Urinary bladder (tissue), 4 donors: ENCODE data around the gene DLGAP5. TPM values are rescaled to one million over a fixed set of nuclear protein-coding genes. Genes with fewer than 3 reads are reported as not detected.
A peak's percentile ranks its signal among the peaks of the same experiment; 100 is the strongest.

Experiments used
- DNase-seq: peaks from one replicate; pipeline ENCODE4 v3.0.0-alpha.2; 2015; ENCODE audit errors: extremely low spot score
- H3K27ac ChIP-seq: one replicate; pipeline ENCODE4 v1.5.1; 2013; ENCODE audit warnings: low read depth, mild to moderate bottlenecking, moderate library complexity
- H3K36me3 ChIP-seq: one replicate; pipeline ENCODE4 v1.6.1; 2013; ENCODE audit warnings: mild to moderate bottlenecking, moderate library complexity; ENCODE audit not compliant: insufficient read depth
- H3K4me1 ChIP-seq: one replicate; pipeline ENCODE4 v1.6.1; 2013; ENCODE audit warnings: mild to moderate bottlenecking, moderate library complexity; ENCODE audit not compliant: insufficient read depth
- H3K4me3 ChIP-seq: one replicate; pipeline ENCODE4 v1.5.1; 2013; ENCODE audit warnings: low read depth, low read length
- WGBS: extraction: QIAGEN DNeasy Blood & Tissue Kit; methylation state at CpG from one replicate; pipeline ENCODE4 v1.1.7; 2013; 5-methylcytosine and 5-hydroxymethylcytosine counted together
- polyA plus RNA-seq: library from polyadenylated mRNA; stranded (reverse); fragments of 200-250 nt; gene quantifications from one replicate; pipeline ENCODE4 v1.2.3, GENCODE V29; 2013
- total RNA-seq: library from RNA; depleted of rRNA; stranded (reverse); fragments of >200 nt; gene quantifications from one replicate; pipeline ENCODE4 v1.2.3, GENCODE V29; 2014
- donor health status: healthy with polysubstance abuse.
- donor health status: healthy.

DLGAP5 gene
- total and polyA plus RNA-seq, 2 donors = 0.19 to 23.4 TPM

- Histone ChIP-seq H3K4me3 (no peak overlapping the region), H3K4me1 (no peaks in the 10 kb centered on the region), H3K36me3 (no peaks in the 10 kb centered on the region), H3K27ac (no peak overlapping the region)
- DNase-seq = no peak
- WGBS = 98% methylated on average over 3 of the region's 3 CpGs
These were observed 37.4 kb downstream of the DLGAP5 start for GRCh38 chr14:55153951-55154350.

DNA sequence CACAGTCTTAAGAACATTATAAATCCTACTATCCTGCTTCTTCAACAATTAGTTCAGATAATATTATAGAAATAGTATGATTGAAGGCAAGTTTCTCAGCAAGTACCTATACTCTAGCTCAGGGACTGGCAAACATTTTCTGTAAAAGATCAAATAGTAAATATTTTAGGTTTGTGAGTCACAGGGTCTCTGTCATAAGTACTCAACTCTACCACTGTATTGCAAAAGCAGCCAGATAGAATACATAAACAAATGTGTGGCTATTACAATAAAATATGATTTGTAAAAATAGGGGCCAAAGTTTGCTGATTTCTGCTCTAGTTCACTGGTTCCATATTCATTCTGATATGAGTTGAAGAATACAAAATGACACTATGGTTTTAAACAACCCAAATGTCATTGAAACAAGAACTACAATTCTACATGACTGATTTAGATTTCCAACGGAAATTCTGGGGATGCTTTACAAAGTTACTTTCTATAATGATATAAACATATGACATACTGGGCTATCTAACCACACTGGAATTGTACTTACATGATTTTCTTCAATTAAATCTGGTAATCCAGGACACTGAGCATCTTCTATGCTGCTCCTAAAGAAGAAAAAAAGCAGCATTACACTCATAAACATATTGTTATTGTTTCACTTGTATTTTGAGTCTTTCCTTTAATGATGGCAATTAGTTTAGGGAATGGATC is 39.2 kb downstream of the DLGAP5 start:
- H3K27ac ChIP-seq = no peak overlapping the region
- H3K4me3 ChIP-seq = no peak overlapping the region
- no peak for DNase-seq
- no peaks in the 10 kb centered on the region for H3K4me1 ChIP-seq
- WGBS = 60% methylated on average over 1 of the region's 1 CpG
- H3K36me3 ChIP-seq = no peaks in the 10 kb centered on the region

DNA sequence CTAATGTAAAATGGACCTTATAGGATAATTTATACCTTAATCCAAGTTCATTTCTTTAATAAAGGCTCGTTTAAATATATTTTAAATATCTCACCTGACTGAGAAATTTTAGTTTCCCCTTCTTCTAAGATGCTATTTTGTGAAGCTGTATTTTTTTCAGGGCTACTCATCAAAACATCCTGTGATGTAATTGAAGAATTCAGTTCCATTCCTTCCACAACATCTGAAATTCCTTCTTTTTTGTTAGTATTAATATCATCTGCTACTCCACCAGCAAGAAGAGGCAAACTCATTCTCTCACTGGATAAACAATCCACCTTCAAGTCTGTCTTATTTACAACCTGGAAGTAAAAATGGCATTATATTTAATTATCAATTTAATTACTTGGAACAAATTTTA is 39.8 kb downstream of the DLGAP5 start:
- Histone ChIP-seq H3K36me3 (no peaks in the 10 kb centered on the region), H3K4me1 (no peaks in the 10 kb centered on the region), H3K4me3 (no peak overlapping the region), H3K27ac (no peak overlapping the region)
- WGBS = 92% methylated on average over 1 of the region's 1 CpG
- DNase-seq = no peak

DNA sequence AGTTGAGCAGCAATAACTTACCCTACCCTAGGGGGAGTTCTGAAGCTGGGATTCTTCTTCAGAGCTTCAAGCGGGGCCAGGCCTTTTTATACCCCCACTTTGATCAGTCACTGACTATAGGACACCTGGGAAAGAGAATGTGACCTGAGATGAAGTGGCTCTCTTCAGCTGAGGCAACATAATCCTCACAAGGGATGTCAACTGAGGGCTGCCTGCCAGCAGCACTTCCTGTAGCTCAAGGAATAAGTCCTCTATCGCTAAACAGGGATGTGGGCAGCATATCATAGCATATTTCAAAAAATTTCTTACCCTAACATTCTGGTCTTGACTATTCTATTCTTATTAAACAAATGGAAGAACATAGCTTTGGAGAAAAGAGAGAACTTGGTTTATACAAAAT is 45.0 kb downstream of the DLGAP5 start:
- peaks cover 11% of the 10 kb centered on the region for H3K36me3 ChIP-seq
- H3K4me1 ChIP-seq = no peaks in the 10 kb centered on the region
- DNase-seq = no peak
- no peak overlapping the region for H3K4me3 ChIP-seq
- no peak overlapping the region for H3K27ac ChIP-seq
- WGBS = 64% methylated on average over 2 of the region's 2 CpGs

- 85% methylated on average over 2 of the region's 2 CpGs for WGBS
- no peaks in the 10 kb centered on the region for H3K4me1 ChIP-seq
- H3K4me3 ChIP-seq = no peak overlapping the region
- peaks cover 17% of the 10 kb centered on the region for H3K36me3 ChIP-seq
- DNase-seq = no peak
- no peak overlapping the region for H3K27ac ChIP-seq
These were observed 48.9 kb downstream of the DLGAP5 start for GRCh38 chr14:55142466-55142865.

GRCh38 chr14:55141825-55142224 is 49.6 kb downstream of the DLGAP5 start:
- Histone ChIP-seq H3K4me1 (no peaks in the 10 kb centered on the region), H3K36me3 (peaks cover 17% of the 10 kb centered on the region), H3K4me3 (no peak overlapping the region), H3K27ac (no peak overlapping the region)
- WGBS = 94% methylated on average over 3 of the region's 3 CpGs
- DNase-seq = no peak

DNA sequence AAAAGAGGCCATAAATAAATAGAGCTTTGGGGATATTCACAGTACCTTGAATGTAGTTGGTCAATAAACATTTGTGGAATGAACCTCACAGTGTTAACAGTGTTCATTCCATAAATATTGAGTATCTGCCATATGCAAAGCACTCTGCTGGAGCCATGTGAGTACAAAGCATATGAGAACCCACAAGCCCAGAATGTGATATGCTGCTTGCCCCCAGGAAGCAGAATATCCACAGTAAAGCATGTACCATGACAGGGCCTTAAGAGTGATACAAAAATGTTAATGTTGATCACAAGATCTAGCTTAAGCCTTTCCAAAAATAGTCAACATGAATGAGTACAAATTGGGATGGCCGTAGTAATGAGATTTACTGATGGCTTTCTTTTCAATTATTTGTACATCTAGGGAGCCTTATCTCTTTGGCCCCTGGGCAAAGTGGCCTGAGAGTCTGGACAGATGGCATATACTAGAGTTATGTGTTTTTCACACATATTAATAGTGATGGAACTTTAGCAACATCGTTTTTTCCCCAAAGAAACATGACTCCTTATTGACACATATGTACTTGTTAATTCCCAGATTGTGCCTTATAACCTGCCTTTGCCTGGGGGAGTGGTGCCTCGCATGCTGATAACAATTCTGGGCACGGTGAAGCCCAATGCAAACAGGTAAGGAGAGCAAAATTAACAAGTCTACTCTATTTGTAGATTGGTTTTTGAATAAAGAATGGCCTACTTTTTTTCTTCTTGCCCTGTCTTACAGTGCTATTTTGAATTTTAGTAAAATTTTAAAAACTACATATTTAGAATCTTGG is 51.5 kb downstream of the DLGAP5 start:
- 93% methylated on average over 4 of the region's 4 CpGs for WGBS
- Histone ChIP-seq H3K27ac (no peak overlapping the region), H3K36me3 (peaks cover 11% of the 10 kb centered on the region), H3K4me3 (no peak overlapping the region), H3K4me1 (no peaks in the 10 kb centered on the region)
- no peak for DNase-seq

- Histone ChIP-seq H3K4me1 (no peaks in the 10 kb centered on the region), H3K36me3 (peaks cover 11% of the 10 kb centered on the region), H3K4me3 (no peak overlapping the region), H3K27ac (no peak overlapping the region)
- DNase-seq = no peak
These were observed 52.2 kb downstream of the DLGAP5 start for GRCh38 chr14:55139141-55139540.

- Histone ChIP-seq H3K27ac (no peak overlapping the region), H3K4me3 (no peak overlapping the region), H3K4me1 (peaks cover under 1% of the 10 kb centered on the region), H3K36me3 (peaks cover 11% of the 10 kb centered on the region)
- no peak for DNase-seq
- WGBS = 85% methylated on average over 7 of the region's 7 CpGs
These were observed 53.3 kb downstream of the DLGAP5 start for GRCh38 chr14:55138091-55138490.

DNA sequence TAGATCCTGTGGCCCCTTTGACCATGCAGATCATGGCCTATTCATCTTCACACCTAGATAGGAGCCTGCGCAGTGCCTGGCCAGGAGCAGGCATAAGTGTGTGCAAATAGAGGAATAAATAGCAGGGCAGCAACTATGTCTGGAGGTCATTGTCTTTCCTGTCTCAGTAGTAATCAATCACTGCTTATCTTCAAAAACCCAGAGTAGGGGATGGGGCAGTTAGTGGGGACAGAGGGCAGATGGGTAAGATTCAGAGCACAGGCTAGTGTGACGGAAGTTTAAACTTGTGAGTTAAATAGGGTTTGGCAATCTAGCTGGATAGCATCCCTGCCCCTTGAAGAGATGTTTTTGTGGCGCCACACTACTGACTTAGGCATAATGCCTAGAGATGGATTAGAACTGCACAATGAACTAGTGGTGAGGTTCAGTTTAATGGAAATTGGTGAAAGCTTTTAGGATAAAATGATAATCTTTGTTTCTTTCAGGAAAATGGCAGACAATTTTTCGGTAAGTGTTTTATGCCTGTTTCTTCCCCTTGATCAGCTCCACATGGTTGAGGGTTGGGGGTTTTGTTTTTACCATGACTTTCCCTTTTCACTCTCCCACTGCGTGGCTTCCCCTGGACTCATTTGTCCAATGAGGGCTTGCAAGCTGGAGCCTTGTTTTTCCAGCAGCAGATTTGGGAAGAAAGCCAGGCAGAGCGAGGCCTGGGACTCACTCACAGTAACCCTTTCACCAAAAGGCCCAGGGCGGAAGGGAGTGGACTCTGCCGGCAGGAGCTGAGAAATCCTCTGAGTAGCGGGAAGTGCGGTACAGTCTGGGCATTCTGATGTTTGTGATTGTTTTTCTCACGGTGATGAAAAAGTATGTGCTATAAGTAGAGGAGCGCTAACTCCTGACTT is 54.2 kb downstream of the DLGAP5 start:
- H3K36me3 ChIP-seq = peaks cover 11% of the 10 kb centered on the region
- no peak overlapping the region for H3K4me3 ChIP-seq
- peak overlapping the region; percentile 67 for H3K27ac ChIP-seq
- 27% methylated on average over 12 of the region's 12 CpGs for WGBS
- peaks cover 2% of the 10 kb centered on the region for H3K4me1 ChIP-seq
- no peak for DNase-seq

DNA sequence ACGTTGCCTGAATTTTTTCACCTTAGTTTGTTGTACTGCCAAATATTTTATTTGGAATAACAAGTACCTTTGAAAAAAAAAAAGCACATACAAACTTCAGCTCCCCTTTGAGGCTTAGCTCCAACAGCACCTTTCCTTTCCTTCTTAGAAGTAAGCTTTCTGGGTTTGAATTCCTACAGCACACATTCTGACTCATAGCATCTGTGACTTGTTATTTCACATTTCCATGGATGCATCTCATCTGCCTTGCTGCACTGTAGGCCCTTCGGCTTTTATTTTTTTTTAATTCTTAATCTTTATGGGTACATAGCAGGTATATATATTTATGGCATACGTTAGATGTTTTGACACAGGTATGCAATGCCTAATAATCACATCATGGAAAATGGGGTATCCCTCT is 55.1 kb downstream of the DLGAP5 start:
- Histone ChIP-seq H3K4me1 (peaks cover 2% of the 10 kb centered on the region), H3K27ac (no peak overlapping the region), H3K36me3 (peaks cover 6% of the 10 kb centered on the region), H3K4me3 (no peak overlapping the region)
- DNase-seq = no peak
- 66% methylated on average over 3 of the region's 3 CpGs for WGBS

- Histone ChIP-seq H3K4me1 (peaks cover 2% of the 10 kb centered on the region), H3K4me3 (no peak overlapping the region), H3K27ac (no peak overlapping the region), H3K36me3 (peaks cover 2% of the 10 kb centered on the region)
- 30% methylated on average over 4 of the region's 4 CpGs for WGBS
- DNase-seq = no peak
These were observed 58.0 kb downstream of the DLGAP5 start for GRCh38 chr14:55133416-55133815.

DNA sequence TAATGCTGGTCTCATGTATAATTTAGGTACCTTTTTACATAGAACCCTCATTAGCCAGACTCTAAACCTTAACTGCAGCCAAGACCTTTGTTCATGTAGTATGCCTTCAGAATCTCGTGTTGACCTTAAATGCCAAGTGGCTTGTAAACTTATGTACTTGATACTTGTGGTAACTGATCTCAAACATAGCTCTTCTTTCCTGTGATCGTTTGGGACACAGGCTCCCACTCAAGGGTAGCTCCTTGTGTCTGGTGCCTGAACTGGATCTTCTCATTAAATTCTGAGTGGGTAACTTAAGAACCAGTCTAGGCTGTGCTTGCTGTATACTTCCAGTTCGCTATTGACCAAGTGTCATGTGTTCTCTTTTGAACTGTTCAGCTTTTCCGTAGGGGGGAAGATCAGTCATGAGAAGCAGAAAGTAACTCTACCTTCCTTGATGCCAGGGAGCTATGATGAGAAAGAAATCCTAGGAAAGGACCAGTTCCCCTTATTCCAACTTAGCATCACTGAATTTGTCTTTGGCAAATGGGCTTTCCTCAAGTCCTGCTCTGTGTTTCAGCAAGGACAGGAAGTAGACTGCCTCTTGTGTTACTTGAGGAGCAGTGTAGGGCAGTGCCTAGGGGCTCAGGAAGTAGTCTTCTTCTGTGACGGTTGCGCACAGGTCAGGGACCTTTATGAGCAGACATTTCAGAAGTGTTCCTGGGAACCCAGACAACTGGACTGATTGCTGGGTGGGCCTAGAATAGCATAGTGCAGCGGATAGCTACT is 59.8 kb downstream of the DLGAP5 start:
- peaks cover 4% of the 10 kb centered on the region for H3K4me1 ChIP-seq
- 72% methylated on average over 7 of the region's 7 CpGs for WGBS
- H3K4me3 ChIP-seq = no peak overlapping the region
- H3K36me3 ChIP-seq = no peaks in the 10 kb centered on the region
- H3K27ac ChIP-seq = peak overlapping the region; percentile 4
- no peak for DNase-seq
